ENCODE data around the gene SSBP1. TPM values are rescaled to one million over a fixed set of nuclear protein-coding genes. Genes with fewer than 3 reads are reported as not detected.

The SSBP1 gene
- total and polyA plus RNA-seq, 2 of the 8 experiments (the other 6 are each of a cell fraction or from before 2014, with no cell fraction given), result 136 to 254 TPM

- TF ChIP-seq ATF3 (IDR thresholded peaks at IDR 0.05; ENCODE audit: insufficient read depth, low read depth, low read length) (no peak), EGR1 (IDR thresholded peaks at IDR 0.05; ENCODE audit: borderline replicate concordance, low read depth, low read length) (no peak)
These were observed 22.1 kb upstream of the SSBP1 start (continued) for GRCh38 chr7:141715794-141716689.
